EH (cell line): Measurements from ENCODE around the gene CFAP46.

ENCODE experiments used
- DNase-seq: peaks from one replicate; pipeline ENCODE4 v3.0.0-alpha.2; 2015; ENCODE audit warnings: low read depth

CFAP46 gene

DNA sequence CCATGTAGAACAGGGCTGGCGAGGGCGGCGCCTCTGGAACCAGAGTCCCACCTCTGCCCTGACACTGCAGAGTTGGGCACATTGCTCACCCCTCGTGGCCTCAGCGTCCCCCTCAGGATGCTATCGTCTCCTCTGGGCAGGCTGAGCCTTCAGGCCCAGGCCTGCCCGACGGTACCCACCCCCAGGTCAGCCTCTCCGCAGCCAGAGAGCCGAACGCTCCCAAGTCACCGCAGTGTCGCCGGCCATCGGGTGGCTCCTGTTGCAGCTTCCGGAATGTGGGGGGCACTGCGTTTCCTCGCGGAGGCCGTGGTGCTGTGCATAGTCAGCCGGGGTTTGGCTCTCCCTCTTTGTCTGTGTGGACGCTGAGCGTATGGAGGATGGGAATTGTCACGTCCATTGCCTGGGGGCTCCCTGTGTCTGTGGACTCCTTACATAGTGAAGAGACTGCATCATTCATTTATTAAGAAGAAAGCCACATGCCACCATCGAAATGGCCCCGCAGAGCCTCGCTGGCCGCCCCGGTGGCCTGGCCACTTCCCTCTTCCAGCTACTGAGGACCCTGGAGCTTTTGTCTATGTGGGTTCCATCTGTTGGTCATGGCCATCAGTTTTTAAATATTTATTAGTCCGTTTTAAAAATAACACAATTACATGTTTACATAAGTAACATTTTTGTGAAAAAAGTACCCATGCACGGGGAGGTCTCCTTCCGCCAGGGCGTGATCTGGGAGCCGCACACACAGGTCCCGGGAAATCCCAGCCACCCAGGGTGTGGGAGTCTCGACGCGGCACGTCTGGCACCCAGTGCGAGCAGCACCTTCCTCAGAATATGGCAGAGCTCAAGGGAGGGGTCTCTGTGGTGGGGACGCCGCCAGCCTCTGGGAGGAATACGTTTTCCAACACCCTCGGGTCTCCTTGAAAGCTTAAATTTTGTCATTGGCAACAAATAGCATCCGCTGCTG is 172.0 kb downstream of the CFAP46 start:
- no peak for DNase-seq

GRCh38 chr10:132768346-132769248 is 173.8 kb downstream of the CFAP46 start:
- no peak for DNase-seq

GRCh38 chr10:132766291-132766690 is 176.1 kb downstream of the CFAP46 start:
- DNase-seq, result no peak

DNA sequence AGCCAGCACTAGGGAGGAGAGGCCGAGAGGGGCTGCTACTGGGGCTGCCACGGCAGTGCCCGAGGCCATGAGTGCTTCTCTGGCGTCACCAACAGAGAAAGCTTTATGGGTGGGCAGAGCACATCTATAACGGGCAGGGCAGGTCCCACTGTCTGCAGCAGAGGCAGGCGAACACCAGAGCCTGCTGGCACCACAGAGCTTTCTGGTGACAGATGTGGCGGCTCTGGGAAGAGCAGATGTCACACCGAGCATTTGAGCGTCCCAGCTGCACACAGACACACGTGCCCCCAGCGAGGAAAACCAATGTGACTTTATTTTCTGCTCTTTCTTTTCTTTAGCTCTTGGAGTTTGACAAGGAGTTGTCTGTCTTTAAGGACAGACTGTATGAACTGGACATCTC is 176.9 kb downstream of the CFAP46 start:
- DNase-seq, result no peak

GRCh38 chr10:132764108-132764507 is 178.3 kb downstream of the CFAP46 start:
- no peak for DNase-seq

DNA sequence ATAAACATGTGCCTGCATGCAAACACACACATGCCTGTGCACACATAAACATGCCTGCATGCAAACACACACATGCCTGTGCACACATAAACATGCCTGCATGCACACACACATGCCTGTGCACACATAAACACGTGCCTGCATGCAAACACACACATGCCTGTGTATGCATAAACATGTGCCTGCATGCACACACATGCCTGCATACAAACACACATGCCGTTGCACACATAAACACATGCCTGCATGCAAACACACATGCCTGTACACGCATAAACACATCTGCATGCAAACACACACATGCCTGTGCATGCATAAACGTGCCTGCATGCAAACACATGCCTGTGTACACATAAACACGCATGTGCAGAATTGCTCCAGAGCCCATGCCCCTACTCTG is 178.8 kb downstream of the CFAP46 start:
- no peak for DNase-seq

DNA sequence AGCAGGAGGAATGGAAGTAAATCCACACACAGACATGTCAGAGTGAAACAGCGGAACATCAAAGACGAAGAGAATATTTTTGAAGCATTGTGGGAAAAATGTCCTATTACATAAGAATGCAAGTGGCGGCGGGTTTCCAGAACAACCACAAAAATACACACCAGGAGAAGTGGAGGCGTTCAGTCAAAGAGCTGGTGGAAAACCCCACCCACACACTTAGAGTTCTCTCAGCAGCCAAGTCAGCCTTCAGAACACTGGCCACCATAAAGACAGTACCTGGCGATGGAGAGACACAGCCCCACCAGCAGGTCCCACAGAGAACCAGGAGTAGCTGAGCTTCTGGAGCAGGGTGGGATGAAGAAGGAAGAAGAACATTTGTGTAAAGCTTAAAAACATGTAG is 180.1 kb downstream of the CFAP46 start:
- no peak for DNase-seq

DNA sequence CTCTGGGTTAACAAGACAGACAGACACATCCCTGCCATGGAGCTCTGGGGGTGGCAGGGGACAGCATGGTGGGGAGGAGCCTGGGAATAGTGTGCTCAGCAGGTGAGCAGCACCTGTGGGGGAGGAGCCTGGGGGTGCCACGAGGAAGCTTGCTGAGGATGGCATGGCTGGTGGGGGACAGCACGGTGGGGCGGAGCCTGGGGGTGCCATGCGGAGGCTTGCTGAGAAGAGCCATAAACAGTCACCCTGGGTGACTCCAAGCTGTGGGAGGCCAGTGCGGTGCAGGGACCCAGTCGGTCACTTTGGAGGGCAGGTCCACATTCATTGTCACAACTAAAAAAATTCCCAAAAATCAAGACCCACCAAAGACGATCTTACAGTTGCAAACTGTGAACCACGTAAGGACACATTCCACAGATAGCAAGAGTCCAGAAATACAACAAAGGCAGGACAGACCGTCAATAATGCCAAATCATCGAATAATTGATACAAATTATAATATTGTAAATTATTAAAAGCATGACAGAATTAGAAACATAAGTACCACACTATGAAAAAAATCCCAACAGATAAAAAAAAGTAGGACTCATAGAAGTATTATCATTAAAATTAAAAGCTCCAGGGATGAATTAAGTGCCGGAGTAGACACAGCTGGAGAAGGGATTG is 180.8 kb downstream of the CFAP46 start:
- DNase-seq, result no peak

DNA sequence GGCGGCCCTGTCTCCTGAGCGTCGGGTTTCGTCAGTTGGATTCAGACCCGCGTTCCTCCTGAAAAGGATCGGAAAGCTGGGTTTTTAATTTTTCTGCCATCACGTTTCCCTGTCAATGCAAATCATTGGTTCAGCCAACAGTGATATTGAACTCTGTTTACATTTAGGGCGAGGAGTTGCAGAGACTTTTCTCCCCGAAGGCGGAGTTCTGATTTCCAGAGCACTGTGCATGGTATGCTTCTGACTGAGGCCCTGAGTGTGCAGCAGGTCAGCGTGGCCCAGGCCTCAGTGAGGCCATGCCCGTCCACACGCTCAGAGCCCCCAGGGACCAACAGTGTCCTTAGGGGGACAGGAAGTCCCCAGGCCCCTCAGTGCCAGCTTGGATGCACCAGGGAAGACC is 183.5 kb downstream of the CFAP46 start:
- DNase-seq, result no peak
